Ovary (tissue), 3 donors: ENCODE data around the gene KIAA1328.

Experiments used
- POLR2A ChIP-seq: fragments of 450-650 bp; IDR thresholded peaks from one replicate; pipeline ENCODE4 v1.6.1; 2017; ENCODE audit warnings: antibody characterized with exemption, mild to moderate bottlenecking, moderate library complexity
- TF ChIP-seq, protein P1 (sequence below), 3 donors: fragments of 450-650 bp in 2 of 3; fragments of 200-600 bp in 1 of 3; IDR thresholded peaks; one replicate each; pipeline versions ENCODE4 v1.5.1 to v1.8.0; 2016 to 2022; ENCODE audit warnings: antibody characterized with exemption in 3 of 3, mild to moderate bottlenecking in 1 of 3
- donor health status: DM: no; HTN: no; CAD: no.

- TF ChIP-seq, protein P1, sequence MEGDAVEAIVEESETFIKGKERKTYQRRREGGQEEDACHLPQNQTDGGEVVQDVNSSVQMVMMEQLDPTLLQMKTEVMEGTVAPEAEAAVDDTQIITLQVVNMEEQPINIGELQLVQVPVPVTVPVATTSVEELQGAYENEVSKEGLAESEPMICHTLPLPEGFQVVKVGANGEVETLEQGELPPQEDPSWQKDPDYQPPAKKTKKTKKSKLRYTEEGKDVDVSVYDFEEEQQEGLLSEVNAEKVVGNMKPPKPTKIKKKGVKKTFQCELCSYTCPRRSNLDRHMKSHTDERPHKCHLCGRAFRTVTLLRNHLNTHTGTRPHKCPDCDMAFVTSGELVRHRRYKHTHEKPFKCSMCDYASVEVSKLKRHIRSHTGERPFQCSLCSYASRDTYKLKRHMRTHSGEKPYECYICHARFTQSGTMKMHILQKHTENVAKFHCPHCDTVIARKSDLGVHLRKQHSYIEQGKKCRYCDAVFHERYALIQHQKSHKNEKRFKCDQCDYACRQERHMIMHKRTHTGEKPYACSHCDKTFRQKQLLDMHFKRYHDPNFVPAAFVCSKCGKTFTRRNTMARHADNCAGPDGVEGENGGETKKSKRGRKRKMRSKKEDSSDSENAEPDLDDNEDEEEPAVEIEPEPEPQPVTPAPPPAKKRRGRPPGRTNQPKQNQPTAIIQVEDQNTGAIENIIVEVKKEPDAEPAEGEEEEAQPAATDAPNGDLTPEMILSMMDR (IDR thresholded peaks at IDR 0.05), result no peak
- no peak for TF ChIP-seq POLR2A
These were observed 36.2 kb upstream of the KIAA1328 start for GRCh38 chr18:36792634-36793283.
